LHCN-M2 (cell line): ENCODE results near the gene DOK7. TPM values are rescaled to one million over a fixed set of nuclear protein-coding genes. Genes with fewer than 3 reads are reported as not detected.

Experiments
- DNase-seq: peaks from one replicate; pipeline ENCODE4 v3.0.0-alpha.2; 2012; ENCODE audit warnings: low read depth
- total RNA-seq: library from RNA; depleted of rRNA; stranded (reverse); fragments of >200 nt; gene quantifications from 2 replicates; pipeline ENCODE4 v1.2.3, GENCODE V29; 2014

The DOK7 gene
- total RNA-seq, 1 experiment from 2014 or later = 47.9 TPM

DNA sequence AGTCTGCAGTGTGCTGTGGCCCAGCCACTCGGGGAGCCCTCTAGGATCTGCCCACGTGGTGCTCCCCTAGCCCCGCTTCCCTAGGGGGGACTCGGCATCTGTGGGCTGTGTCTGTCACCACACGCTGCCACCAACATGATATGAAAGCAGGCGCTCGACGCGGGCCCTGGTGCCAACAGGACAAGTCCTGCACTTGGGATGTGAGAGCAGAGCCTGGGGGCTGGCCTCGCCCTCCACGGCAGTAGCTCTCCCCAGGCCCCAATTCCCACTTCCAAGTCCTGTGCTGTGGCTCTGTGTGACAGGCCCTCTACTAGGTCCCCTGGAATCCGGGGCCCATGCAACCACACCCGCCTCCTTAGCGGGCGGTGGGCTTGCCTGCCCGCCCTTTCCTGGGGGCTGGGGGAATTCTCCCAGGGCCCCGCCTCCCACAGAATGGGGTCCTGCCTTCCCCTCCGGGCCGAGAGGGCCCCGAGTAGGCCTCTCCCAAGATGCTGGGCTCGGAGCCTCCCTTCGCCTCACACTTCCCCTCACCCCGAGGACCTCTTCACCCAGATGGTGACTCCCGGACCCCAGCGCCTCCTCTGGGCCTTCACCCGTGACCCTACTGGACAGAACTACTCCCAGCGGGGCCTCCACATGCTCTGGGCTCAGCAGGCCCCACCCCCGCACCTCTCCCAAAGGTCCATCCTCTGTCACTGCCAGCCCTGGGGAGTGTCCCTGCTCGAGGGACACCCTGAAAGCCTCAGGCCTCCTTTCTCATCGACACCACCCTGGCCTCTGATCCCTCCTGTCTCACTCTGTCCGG lies 57.9 kb downstream of the DOK7 start:
- no peak for DNase-seq

GRCh38 chr4:3521621-3522325 lies 58.7 kb downstream of the DOK7 start:
- DNase-seq = no peak

DNA sequence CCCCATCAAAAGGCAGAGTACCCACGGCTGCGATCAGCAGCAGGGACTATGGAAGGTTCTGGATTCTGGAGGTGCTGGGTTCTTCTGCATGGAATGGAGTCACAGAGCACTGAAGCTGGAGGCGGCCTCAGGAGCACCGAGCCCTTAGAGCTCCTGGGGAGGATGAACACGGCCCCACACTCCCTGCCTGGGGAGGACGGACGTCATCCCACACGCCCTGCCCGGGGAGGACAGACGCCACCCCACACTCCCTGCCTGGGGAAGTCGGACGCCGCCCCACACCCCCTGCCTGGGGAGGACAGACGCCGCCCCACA lies 59.2 kb downstream of the DOK7 start:
- no peak for DNase-seq

DNA sequence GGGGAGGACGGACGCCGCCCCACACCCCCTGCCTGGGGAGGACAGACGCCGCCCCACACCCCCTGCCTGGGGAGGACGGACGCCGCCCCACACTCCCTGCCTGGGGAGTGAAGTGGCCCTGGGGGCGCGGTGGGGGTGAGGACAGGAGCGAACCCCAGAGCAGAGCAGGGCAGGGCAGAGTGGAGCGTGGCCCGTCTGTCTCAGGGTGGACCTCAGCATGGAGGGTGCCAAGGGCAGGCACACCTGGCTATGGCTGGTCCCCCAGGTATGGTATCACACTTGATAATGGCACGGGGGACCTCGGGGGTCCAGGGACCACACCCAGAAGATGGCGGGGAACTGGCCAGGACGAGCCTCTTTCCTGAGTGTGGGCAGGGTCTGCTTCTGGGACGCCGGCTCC lies 59.5 kb downstream of the DOK7 start:
- DNase-seq = no peak

DNA sequence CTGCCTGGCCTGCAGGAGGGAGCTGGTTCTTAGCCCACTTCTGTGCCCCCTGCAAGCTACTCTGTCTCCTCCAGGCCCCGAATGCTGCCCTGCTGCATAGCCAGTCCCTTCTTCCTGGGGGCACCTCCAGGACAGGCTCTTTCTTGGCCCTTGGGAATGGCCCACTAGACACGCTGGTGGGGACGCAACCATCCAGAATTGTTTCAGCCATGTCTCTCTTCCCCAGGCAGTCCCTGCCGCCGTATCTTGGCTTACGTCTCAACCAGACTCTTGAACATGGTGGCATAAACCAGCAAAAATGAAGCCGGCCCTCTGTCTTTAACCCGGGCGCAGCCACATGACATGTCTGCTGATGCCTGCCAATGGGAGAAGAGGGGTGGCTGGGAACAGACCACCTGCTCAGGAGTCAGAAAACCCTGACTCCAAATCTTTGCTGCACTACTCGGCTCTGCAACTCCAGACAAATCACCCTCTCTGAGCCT lies 60.1 kb downstream of the DOK7 start:
- DNase-seq = no peak

DNA sequence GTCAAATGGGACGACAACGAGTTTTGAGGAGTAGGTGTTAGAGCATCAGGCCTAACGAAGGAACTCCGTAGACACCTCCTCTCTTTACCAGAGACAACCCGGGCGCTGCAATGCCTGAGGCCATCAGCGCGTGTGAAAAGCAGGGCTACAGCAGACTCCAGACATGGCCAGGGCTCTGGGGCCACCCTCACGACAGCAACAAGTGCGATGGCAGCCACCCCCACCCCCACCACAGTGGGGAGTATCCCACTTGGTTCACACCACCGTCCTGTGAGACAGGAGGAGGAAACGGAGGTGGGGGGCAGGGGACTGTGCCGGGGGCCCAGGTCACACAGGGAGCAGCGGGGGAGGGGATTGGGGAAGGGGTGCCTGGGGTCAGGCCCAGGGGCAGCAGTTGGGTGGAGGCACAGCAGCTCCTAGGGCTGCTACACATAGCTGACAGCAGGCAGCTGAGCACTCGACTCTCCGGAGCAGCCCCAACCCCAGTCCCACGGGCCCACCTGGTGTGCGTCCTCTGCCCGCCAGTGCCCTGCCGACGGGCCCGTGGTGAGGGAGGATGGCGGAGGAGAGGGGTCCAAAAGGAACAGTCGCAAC lies 60.6 kb downstream of the DOK7 start:
- no peak for DNase-seq

GRCh38 chr4:3524349-3524748 lies 61.2 kb downstream of the DOK7 start:
- DNase-seq = no peak

DNA sequence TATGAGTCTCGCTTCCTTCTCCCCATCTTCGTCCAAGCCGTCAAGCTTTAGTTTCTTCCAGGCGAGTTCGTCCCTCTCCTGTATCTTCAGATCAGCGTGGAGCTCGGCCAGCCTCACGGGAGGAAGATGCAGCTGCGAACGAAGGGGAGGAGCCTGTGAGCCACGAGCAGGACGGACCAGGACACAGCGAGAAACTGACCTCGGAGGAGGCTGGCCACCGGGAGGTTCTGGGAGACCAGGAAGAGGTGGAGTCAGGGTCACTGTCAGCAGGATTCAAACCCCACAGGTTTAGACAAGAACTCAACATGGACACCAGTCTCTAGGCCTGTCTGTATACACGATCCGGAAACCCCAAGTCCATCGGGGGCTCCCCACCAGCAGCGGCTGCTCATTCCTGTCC lies 61.8 kb downstream of the DOK7 start:
- DNase-seq = no peak

- no peak for DNase-seq
Observed at GRCh38 chr4:3525532-3526430, 62.7 kb downstream of the DOK7 start.

- DNase-seq = no peak
Observed at GRCh38 chr4:3526456-3526855, 63.4 kb downstream of the DOK7 start.

DNA sequence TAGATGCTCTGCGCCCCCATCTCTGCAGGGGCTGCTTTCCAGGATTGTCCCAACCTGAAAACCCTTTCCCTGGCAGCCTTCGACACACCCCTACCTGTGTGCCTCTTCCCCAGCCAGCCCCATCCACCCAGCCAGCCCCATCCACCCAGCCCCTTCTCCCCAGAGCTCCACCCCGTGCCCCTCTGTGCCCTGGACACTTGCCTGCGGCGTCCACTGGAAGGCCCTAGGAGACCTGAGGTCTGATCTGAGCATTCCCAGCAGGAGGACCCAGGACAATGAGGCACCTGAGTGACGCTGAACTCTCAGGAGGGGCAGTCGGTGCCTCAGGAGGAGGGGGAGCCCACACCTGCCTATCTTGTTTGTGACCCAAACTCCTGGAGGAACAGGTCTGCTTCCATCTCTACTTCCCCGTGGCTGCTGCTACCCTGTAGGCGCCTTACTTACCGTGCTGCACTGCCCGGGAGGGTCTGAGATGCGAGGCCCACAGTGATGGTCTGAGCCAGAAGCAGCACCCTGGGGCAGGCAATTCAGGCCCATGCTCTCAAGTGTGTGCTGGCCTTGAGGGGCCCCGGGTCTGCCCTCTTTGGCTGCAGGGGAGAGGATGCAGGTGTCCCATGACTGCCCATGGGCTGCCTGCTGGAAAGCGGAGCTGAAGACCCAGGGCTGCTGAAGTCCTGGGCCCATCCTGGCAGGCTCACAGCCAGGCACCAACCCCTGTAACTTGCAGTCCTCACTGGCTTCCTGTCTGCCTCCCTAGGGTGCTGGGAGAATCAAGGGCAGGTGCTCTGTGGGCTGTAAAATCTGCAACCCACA lies 64.2 kb downstream of the DOK7 start:
- no peak for DNase-seq

- DNase-seq = no peak
Observed at GRCh38 chr4:3527914-3528876, 65.1 kb downstream of the DOK7 start.

GRCh38 chr4:3529363-3529762 lies 66.3 kb downstream of the DOK7 start:
- no peak for DNase-seq

DNA sequence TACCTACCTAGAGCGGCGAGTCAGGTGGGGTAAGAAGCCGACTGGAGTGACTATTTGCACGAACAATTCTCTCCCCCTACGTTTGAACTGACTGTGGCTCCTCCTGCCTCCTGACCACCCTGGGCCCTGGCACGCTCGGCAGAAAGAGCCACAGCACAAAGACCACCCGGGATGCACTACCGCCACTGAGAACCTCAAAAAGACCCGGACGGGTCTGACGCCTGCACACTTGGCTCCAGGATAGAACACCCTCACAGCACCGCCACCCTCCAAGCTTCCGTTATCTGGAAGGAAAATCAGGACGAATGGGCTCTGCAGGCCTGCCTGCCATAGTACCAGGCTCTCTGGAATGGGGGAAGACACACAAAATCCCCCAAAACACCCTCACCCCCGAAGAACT lies 66.9 kb downstream of the DOK7 start:
- DNase-seq = no peak

DNA sequence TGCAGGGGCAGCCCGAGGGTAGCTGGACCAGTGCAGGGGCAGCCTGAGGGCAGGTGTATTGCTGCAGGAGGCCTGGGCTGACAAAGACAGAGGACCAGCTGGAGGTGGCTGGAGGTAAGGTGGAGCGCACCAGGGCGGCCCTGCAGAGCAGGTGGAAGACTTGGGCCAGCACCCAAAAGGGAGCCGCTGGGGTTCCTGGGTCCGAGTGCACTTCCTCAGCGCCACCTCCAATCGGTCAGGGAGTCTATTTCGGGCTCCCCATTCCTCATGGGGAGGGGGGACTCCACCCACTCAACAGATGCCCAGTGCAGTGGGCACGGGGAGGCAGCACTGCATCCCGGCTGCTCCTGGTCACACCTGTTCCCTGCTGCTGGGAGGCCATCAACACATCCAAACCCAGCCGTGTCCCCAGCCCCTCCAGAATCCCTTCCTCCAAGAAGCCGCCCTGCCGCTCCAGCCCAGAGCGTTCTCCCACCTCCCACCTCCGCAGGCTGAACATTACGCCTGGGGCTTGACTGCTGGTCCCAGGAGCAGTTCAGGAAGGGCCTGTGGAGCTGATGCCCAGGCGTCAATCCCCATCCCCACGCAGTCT lies 67.7 kb downstream of the DOK7 start:
- DNase-seq = no peak

GRCh38 chr4:3531318-3531878 lies 68.3 kb downstream of the DOK7 start:
- DNase-seq = no peak

- peak; percentile 78 for DNase-seq
Observed at GRCh38 chr4:3531879-3532750, 69.0 kb downstream of the DOK7 start, which contains the start of gene LRPAP1. Gene LRPAP1 (minus strand): TSS chr4:3532422. CDS start chr4:3532412, 10 bp downstream.
